NCI-H128 (cell line): ENCODE measurements around the gene BMAL2.
A peak's percentile ranks its signal among the peaks of the same experiment; 100 is the strongest.

Experiments
- DNase-seq: peaks from one replicate; lab custom pipeline; 2025; ENCODE audit not compliant: unreplicated experiment; lab: John Stamatoyannopoulos, UW

The BMAL2 gene

GRCh38 chr12:27332714-27333402 lies at the start of gene BMAL2:
TSS of gene BMAL2 (plus strand) at chr12:27332836. CDS start at chr12:27333073, 237 bp downstream.
- DNase-seq: no peak

GRCh38 chr12:27284021-27284420 lies 48.6 kb upstream of the BMAL2 start:
- DNase-seq: no peak

DNA sequence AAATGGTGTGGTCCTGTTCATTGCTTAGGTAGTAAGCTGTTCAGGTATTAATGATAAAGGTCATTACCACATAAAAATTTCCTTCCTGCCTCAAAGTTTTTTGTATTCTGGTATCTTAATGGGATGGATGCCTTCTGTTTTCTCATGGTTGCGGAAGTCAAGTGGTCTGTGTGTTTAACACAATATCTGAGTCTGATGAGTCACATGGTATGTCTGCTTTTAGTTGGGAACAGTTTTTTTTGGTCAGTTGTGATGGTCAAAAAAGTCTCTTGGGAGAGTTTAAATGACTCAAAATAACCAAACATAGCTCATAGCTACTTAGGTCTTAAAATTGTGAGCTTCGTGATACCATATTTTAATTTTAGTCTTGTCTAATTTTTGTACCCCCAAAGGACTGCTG lies 47.9 kb upstream of the BMAL2 start:
- DNase-seq: no peak

DNA sequence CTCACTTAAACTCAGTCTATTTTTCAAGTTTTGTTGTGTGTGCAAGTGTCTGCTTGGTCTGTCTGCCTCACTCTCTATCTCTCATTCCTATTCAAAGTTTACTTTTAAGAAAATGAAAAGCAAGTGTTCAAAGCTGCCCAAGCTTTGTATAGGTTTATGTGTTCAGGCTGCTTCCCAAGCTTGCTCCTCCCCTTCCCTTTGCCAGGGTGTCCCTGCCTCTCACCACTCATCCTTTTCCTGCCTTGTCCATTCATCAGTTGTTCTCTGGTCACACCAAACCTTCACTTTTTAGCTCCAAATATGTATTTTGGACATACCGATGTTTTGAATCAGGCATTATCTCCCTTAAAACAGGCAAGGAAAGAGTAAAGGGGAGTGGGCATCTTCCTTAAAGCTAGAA lies 47.2 kb upstream of the BMAL2 start:
- no peak for DNase-seq

- DNase-seq: no peak
Measured at GRCh38 chr12:27289414-27289813, 43.2 kb upstream of the BMAL2 start.

DNA sequence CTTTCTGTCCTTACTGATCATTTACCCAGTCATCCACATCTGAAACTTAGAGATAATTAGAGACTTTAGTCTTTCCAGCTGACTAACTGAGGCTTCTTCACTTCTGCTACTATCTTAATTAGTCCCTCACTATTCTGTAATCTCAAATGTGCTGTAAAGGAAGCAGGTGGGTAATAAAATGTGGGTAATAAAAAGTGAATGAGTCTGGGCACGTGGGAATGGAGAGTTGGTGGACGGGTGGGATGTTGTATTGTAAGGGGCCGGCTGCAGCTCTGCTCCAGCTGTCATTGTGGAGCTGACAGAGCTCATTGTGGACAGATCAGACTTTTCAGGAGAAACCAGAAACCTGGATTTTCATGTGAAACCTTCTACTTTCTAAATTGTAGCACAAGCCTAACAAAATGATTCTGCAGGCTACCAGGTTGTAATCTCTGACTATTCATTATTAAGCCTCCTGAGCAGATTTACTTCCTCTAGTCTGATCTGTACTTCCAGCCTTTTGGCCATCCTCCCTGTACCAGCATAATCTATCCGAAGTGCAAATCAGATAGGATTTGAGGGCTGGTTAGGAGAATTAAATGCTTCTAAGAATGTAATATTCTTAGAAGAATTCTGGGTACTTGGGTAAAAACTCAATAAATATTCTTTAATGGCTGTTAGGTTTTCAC lies 42.0 kb upstream of the BMAL2 start:
- no peak for DNase-seq

- DNase-seq: no peak
Measured at GRCh38 chr12:27291862-27292261, 40.8 kb upstream of the BMAL2 start.

GRCh38 chr12:27292718-27293117 lies 39.9 kb upstream of the BMAL2 start:
- DNase-seq: no peak

DNA sequence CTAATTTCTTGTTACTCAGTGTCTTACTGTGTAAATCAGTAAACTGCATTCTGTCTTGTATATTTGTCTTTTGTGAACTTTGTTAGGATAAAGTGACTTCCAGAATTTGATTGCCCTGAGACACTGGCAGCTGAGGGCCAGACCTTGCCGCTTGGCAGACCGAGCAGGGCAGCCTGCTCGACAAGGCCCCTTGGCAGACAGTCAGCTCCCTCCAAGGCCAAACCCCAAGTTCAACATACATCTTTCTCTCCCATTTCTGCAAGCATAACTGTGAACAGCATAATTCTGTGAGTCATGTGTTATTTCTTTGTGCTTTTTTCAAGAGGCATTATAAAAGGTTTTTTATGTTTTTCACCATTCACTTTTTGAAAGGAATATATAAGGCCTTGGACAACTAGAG lies 39.2 kb upstream of the BMAL2 start:
- no peak for DNase-seq

GRCh38 chr12:27296674-27297073 lies 36.0 kb upstream of the BMAL2 start:
- no peak for DNase-seq

- DNase-seq: no peak
Measured at GRCh38 chr12:27297566-27297965, 35.1 kb upstream of the BMAL2 start.

GRCh38 chr12:27299102-27299501 lies 33.5 kb upstream of the BMAL2 start:
- DNase-seq: no peak

DNA sequence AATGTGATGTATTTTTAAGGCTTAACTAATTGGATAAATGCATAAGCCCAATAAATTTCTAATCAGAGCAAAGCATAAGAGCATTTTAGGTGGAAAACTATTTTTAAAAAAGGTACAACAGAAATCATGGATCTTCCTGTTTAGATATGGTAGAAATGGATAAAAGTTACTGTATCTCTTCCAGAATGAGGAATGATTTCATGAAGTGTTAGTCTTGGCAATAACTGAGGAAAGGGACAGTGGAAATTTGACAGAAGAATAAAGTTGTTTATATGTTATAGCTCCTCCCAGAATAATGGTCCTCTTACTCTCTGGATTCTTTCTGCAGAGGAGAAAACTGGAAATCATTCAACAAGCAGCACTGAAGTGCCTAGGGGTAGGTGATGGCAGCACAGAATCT lies 32.4 kb upstream of the BMAL2 start:
- no peak for DNase-seq

DNA sequence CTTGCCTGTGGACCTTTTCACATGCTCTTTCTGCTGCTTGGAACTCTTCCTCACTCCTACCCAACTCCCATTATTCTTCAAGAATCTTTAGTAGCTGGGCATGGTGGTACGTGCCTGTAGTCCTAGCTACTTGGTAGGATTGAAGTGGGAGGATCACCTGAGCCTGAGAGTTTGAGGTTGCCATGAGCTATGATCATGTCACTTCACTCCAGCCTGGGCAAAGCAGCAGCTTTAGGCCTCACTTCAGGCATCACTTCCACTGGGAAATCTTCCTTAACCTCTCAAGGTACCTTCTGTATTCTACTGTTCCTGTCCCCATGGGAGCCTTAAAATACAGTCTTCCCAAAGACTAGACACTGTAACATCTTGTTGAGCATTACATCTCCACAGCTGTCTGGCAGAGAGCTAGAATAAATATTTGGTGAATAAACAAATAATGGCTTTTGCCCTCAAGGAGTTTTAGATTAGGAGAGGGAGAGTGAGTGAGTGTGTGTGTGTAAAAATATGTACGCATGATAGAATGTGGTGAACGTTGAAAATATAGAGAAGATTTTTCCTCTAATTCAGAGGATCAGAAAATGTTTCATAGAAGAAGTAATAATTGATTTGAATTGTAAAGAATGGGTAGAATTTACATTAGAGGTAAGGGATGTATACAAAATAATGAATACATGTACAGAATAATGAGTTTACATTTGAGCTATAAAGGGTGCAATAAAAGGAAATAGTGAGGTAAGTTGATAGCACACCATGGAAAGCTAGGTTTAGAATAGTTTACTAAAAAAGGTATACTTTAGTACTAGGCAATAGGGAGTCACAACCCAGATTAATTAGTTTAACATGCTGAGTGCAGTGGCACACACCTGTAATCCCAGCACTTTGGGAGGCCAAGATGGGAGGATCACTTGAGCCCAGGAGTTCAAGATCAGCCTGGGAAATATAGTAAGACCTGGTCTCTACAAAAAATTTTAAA lies 29.2 kb upstream of the BMAL2 start:
- no peak for DNase-seq

GRCh38 chr12:27304856-27305255 lies 27.8 kb upstream of the BMAL2 start:
- no peak for DNase-seq

DNA sequence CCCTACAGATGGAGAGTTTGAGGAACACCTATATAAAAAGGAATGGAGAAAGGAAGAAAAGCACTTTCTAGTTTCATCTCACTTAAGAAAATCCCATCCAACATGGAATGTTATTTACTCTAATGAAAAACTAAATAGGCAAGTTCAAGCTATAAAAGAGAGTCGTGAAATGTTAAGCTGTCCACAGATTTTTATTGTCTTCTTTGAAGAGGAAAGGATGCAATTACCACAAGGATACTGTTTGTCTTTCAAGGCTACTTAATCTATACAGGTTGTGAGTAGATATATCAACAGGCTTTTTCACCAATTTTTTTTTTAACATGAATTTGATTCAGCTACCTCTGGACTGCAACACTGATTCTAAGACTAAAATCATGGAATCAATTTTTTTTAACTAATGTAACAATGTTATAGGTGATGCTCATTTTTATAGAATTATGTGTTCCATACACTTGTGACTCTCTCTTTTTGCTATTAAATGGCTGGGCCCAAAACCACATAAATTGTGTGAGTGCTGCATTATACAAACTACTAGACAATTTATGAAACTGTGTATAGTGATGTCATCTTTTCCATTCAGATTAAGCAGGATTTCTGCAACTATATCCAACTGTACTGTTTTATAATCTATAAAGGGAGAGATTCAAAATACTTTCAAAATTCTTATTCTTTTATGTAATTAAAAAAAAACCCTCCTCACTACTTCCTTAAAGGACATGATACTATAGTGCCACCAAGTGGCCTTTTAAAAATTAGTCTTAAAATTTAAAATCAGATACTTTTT lies 26.8 kb upstream of the BMAL2 start:
- DNase-seq: peak; percentile 8

DNA sequence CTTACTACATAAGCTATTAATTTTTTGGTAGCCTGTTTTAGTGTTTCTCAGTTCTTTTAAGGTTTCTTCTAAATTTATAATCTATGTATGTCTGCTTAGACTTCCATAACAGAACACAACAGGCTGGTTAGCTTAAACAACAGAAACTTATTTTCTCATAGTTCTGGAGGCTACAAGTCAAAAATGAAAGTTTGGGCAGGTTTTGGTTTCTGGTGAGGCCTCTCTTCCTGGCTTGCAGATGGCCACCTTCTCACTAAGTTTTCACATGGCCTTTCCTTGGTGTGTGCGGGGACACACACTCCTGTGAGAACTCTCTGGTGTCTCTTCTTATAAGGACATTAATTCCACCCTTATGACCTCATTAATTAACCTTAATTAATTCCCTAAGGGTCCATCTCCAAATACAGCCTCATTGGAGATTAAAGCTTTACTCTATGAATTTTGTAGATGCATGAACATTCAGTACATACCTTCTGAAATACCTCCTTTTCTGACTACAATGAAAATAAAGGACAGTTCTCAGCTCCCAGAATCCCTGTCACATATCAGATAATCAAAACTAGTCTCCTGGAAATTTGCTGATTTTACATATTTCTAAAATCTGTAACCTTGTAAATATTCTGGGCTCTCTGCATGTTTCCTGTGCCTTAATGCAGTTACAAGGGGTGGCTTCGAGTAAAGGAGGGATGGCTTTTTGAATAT lies 23.2 kb upstream of the BMAL2 start:
- no peak for DNase-seq

DNA sequence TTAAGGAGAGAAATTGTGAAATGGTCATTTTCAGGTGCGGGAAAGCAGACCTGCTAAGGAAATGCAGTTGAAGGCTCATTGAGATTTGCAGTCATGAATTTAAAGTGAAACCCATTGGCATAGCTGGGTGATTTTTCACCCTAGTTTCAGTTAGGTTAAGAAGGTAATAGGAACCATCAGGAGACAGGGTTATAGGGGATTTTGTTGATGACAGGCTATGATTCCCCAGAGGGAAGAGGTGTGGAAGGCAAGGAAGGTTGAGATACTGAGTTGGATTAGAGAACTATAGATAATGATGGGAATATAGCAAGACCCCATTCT lies 22.7 kb upstream of the BMAL2 start:
- DNase-seq: no peak

DNA sequence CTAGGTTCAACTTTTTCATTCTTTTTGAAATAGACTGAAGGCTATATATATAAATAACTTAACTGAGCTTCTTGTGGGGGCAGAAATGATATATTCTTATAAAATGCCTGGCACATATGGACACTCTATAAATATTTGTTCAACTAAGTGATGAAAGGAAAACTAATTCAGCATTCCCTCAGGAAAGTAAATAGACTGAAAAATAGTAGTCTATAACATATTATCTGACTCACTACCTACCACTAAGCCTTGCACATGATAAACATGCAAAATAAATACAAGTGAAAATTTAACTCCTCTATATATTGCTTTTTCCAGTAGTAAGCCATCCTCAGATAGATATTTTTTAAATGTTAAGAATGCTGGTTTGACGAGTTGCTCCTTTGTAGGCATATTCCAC lies 15.7 kb upstream of the BMAL2 start:
- DNase-seq: no peak

- DNase-seq: no peak
Measured at GRCh38 chr12:27319409-27319808, 13.2 kb upstream of the BMAL2 start.

GRCh38 chr12:27319848-27320247 lies 12.8 kb upstream of the BMAL2 start:
- DNase-seq: no peak
